ENCODE measurements around the gene PRDM8. TPM values are rescaled to one million over a fixed set of nuclear protein-coding genes. Genes with fewer than 3 reads are reported as not detected.
"Not testable (repeated sequence)": the region's sequence is repeated elsewhere in the genome, so short reads cannot be mapped to it uniquely, and the experiment has no call there.

PRDM8 gene
- total RNA-seq, 2 experiments from 2014 or later: 1.4 to 1.6 TPM

GRCh38 chr4:80171251-80171650 is 26.1 kb upstream of the PRDM8 start:
- peak; percentile 52 for DNase-seq
- Mint-ChIP-seq H3K27me3 (no peaks in the 10 kb centered on the region), H3K36me3 (ENCODE audit: low read depth) (no peaks in the 10 kb centered on the region), H3K4me3 (no peak overlapping the region), H3K9me3 (ENCODE audit: low read depth) (no peaks in the 10 kb centered on the region), H3K4me1 (peaks cover 51% of the 10 kb centered on the region), H3K27ac (peak overlapping the region; percentile 79)
- ChIA-PET POLR2A (interaction anchor here (0.9 to 2.6 kb wide), 3 partner anchors 9 to 17 kb away, joined by 3 to 6 read pairs (median 3); no protein-coding TSS in a partner anchor), CTCF (interaction anchor here (0.9 to 5.3 kb wide), 10 partner anchors 10 to 97 kb away, joined by 3 to 66 read pairs (median 8); no protein-coding TSS in a partner anchor)
- ATAC-seq: peak; percentile 35
- intact Hi-C loops (cut with DNase I, micrococcal nuclease): loop anchor here in 1 of 2 experiments (1.0 kb wide), 1 partner anchor 113 kb away; no protein-coding TSS in a partner anchor

- intact Hi-C loops (cut with DNase I, micrococcal nuclease): loop anchor here (1.0 to 2.0 kb wide), 9 partner anchors 9 to 165 kb away; no protein-coding TSS in a partner anchor
- CTCF ChIA-PET: interaction anchor here (0.9 to 5.3 kb wide), 13 partner anchors 10 to 254 kb away, joined by 3 to 66 read pairs (median 4); no protein-coding TSS in a partner anchor
- H3K4me1 Mint-ChIP-seq: peaks cover 51% of the 10 kb centered on the region
- no peak overlapping the region for H3K4me3 Mint-ChIP-seq
- peaks cover 3% of the 10 kb centered on the region for H3K9me3 Mint-ChIP-seq (ENCODE audit: low read depth)
- no peaks in the 10 kb centered on the region for H3K27me3 Mint-ChIP-seq
- H3K27ac Mint-ChIP-seq: peak overlapping the region; percentile 79
- H3K36me3 Mint-ChIP-seq (ENCODE audit: low read depth): no peaks in the 10 kb centered on the region
- no peak for DNase-seq
- ATAC-seq: peak; percentile 6
- POLR2A ChIA-PET: interaction anchor here (0.7 to 2.6 kb wide), 5 partner anchors 8 to 17 kb away, joined by 3 to 6 read pairs (median 3); no protein-coding TSS in a partner anchor
These were observed 25.6 kb upstream of the PRDM8 start for GRCh38 chr4:80171656-80172055.

- Mint-ChIP-seq H3K27ac (peak overlapping the region; percentile 79), H3K36me3 (ENCODE audit: low read depth) (no peaks in the 10 kb centered on the region), H3K4me1 (peaks cover 51% of the 10 kb centered on the region), H3K4me3 (no peak overlapping the region), H3K9me3 (ENCODE audit: low read depth) (peaks cover 6% of the 10 kb centered on the region), H3K27me3 (no peaks in the 10 kb centered on the region)
- DNase-seq (peak; percentile 43), ATAC-seq (peak; percentile 47)
- ChIA-PET CTCF (interaction anchor here (0.9 to 5.3 kb wide), 14 partner anchors 11 to 255 kb away, joined by 3 to 66 read pairs (median 6); no protein-coding TSS in a partner anchor), POLR2A (interaction anchor here (0.7 to 2.6 kb wide), 3 partner anchors 10 to 18 kb away, joined by 3 to 6 read pairs (median 3); no protein-coding TSS in a partner anchor)
- intact Hi-C loops (cut with DNase I, micrococcal nuclease): loop anchor here (1.0 to 2.0 kb wide), 8 partner anchors 8 to 165 kb away; no protein-coding TSS in a partner anchor
These were observed 25.1 kb upstream of the PRDM8 start for GRCh38 chr4:80172203-80172602.

GRCh38 chr4:80173401-80173800 is 23.9 kb upstream of the PRDM8 start:
- H3K27me3 Mint-ChIP-seq: no peaks in the 10 kb centered on the region
- peaks cover 13% of the 10 kb centered on the region for H3K9me3 Mint-ChIP-seq (ENCODE audit: low read depth)
- H3K27ac Mint-ChIP-seq: peak overlapping the region; percentile 79
- CTCF ChIA-PET: interaction anchor here (0.6 to 5.3 kb wide), 9 partner anchors 10 to 115 kb away, joined by 3 to 66 read pairs (median 10); no protein-coding TSS in a partner anchor
- POLR2A ChIA-PET: interaction anchor here (2.6 kb wide), 1 partner anchor 9 kb away, joined by 6 read pairs; no protein-coding TSS in a partner anchor
- peak overlapping the region; percentile 43 for H3K4me3 Mint-ChIP-seq
- no peaks in the 10 kb centered on the region for H3K36me3 Mint-ChIP-seq (ENCODE audit: low read depth)
- ATAC-seq: peak; percentile 91
- DNase-seq: peak; percentile 72
- intact Hi-C loops (cut with DNase I, micrococcal nuclease): loop anchor here (1.0 to 2.0 kb wide), 7 partner anchors 9 to 167 kb away; no protein-coding TSS in a partner anchor
- H3K4me1 Mint-ChIP-seq: peaks cover 51% of the 10 kb centered on the region

DNA sequence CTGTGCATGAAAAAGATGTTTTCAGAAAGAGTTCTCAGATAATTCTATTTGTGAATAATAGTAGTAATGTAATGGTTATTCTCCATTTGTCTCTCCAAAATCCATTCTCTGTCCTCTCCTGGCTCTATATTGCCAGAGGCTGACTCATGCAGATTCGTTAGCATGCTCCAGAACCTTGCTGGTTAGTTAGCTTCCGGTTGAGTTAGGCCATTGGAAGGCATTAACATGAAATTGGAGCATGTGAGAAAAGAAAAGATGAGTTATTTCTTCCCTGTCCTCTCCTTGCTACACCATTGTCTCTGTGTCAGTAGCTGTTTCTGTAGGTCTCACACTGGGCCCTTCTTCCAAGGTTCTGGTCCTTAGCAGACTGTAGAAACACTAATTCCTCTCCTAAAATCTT is 23.5 kb upstream of the PRDM8 start:
- H3K4me1 Mint-ChIP-seq: peaks cover 51% of the 10 kb centered on the region
- ATAC-seq (peak; percentile 8), DNase-seq (no peak)
- POLR2A ChIA-PET: no interaction called here
- intact Hi-C loops (cut with DNase I, micrococcal nuclease): loop anchor here (1.0 to 2.0 kb wide), 7 partner anchors 8 to 167 kb away; no protein-coding TSS in a partner anchor
- CTCF ChIA-PET: interaction anchor here (0.8 to 5.3 kb wide), 4 partner anchors 9 to 116 kb away, joined by 3 to 66 read pairs (median 20); no protein-coding TSS in a partner anchor
- peaks cover 14% of the 10 kb centered on the region for H3K9me3 Mint-ChIP-seq (ENCODE audit: low read depth)
- H3K4me3 Mint-ChIP-seq: no peak overlapping the region
- H3K36me3 Mint-ChIP-seq (ENCODE audit: low read depth): peaks cover 2% of the 10 kb centered on the region
- H3K27me3 Mint-ChIP-seq: no peaks in the 10 kb centered on the region
- peak overlapping the region; percentile 7 for H3K27ac Mint-ChIP-seq

DNA sequence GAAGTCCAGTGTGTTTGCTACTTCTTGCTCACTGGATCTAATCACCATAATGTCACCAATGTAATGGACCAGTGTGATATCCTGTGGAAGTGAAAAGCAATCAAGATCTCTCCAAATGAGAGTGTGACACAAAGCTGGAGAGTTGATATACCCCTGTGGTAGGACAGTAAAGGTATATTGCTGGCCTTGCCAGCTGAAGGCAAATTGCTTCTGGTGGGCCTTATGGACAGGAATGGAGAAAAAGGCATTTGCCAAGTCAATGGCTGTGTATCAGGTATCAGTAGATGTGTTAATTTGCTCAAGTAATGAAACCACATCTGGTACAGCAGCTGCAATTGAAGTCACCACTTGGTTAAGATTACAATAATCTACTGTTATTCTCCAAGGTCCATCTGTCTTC is 19.5 kb upstream of the PRDM8 start:
- H3K4me3 Mint-ChIP-seq; intact Hi-C loops (cut with DNase I, micrococcal nuclease); POLR2A ChIA-PET; H3K27me3 Mint-ChIP-seq; H3K27ac Mint-ChIP-seq; CTCF ChIA-PET; DNase-seq; ATAC-seq: not testable (repeated sequence)
- Mint-ChIP-seq H3K9me3 (ENCODE audit: low read depth) (peaks cover 31% of the 10 kb centered on the region), H3K4me1 (peaks cover 54% of the 10 kb centered on the region), H3K36me3 (ENCODE audit: low read depth) (peaks cover 13% of the 10 kb centered on the region)

DNA sequence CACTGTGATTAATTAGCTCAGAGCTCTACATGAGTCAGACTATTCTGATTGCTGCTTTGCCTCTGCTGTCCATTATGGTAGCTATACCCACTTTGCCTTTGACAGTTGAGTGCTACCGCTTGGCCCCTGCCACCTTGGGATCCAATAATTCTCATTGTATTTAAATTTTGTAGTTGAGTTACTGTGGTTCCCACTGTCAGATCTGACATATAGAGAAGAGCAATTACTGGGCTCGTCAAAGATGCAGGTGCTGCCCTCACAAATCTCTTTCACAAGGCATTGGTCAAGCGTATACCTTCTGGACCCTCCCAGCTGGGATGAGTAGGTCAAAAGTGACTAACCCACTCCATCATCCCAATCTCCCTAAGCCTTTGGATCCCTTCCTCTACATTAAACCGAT is 18.3 kb upstream of the PRDM8 start:
- Mint-ChIP-seq H3K36me3 (ENCODE audit: low read depth) (peaks cover 13% of the 10 kb centered on the region), H3K27me3 (peaks cover 8% of the 10 kb centered on the region), H3K4me3 (no peak overlapping the region), H3K9me3 (ENCODE audit: low read depth) (peaks cover 31% of the 10 kb centered on the region), H3K27ac (no peak overlapping the region), H3K4me1 (peaks cover 49% of the 10 kb centered on the region)
- ChIA-PET POLR2A (no interaction called here), CTCF (no interaction called here)
- no peak for DNase-seq
- intact Hi-C loops (cut with DNase I, micrococcal nuclease): no loop called here
- ATAC-seq: no peak

DNA sequence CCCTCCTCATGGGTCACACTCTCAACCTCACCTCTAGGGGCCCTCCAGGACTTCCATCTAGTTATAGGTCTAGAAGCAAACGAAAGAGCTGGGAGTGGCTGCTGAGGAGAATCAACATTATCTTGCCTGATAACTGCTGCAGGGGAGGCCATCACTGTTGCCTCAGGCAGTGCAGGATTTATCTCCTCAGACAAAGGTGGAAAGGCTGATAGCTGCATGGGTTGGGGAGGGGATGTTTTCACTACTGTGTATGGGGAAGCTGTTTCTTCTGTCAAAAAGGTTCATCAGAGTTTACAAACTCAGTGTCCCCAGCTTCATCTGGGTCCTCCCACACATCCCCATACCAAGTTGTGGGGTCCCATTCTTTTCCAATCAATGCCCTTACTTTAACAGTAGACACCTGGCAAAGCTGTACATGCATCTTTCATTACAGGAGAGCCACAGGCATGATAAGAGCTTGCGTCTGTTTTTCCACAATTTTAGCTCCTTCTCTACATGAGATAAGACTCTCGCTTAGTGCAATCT is 17.6 kb upstream of the PRDM8 start:
- CTCF ChIA-PET: interaction anchor here (1.0 to 7.0 kb wide), 3 partner anchors 8 to 53 kb away, joined by 3 to 66 read pairs (median 3); no protein-coding TSS in a partner anchor

GRCh38 chr4:80180743-80181142 is 16.6 kb upstream of the PRDM8 start:
- peak overlapping the region; percentile 3 for H3K4me3 Mint-ChIP-seq
- ATAC-seq (peak; percentile 44), DNase-seq (no peak)
- peaks cover 31% of the 10 kb centered on the region for H3K9me3 Mint-ChIP-seq (ENCODE audit: low read depth)
- H3K4me1 Mint-ChIP-seq: peaks cover 42% of the 10 kb centered on the region
- ChIA-PET POLR2A (interaction anchor here (1.1 kb wide), 1 partner anchor 21 kb away, joined by 3 read pairs; no protein-coding TSS in a partner anchor), CTCF (interaction anchor here (1.0 to 7.0 kb wide), 8 partner anchors 9 to 263 kb away, joined by 3 to 66 read pairs (median 5); no protein-coding TSS in a partner anchor)
- H3K27me3 Mint-ChIP-seq: peaks cover 16% of the 10 kb centered on the region
- H3K27ac Mint-ChIP-seq: peak overlapping the region; percentile 62
- intact Hi-C loops (cut with DNase I, micrococcal nuclease): loop anchor here (1.0 to 10.0 kb wide), 7 partner anchors 8 to 1406 kb away; partner anchors contain the start of gene BMP2K (in 1 of the 2)
- peaks cover 13% of the 10 kb centered on the region for H3K36me3 Mint-ChIP-seq (ENCODE audit: low read depth)

More for the DNA sequence above, 17.6 kb upstream of the PRDM8 start:
- Mint-ChIP-seq H3K9me3 (ENCODE audit: low read depth) (peaks cover 31% of the 10 kb centered on the region), H3K27ac (no peak overlapping the region), H3K4me3 (no peak overlapping the region), H3K27me3 (peaks cover 8% of the 10 kb centered on the region), H3K36me3 (ENCODE audit: low read depth) (peaks cover 13% of the 10 kb centered on the region), H3K4me1 (peaks cover 42% of the 10 kb centered on the region)
- DNase-seq (no peak), ATAC-seq (no peak)
- intact Hi-C loops (cut with DNase I, micrococcal nuclease): loop anchor here (1.0 to 10.0 kb wide), 7 partner anchors 7 to 1405 kb away; partner anchors contain the start of gene BMP2K (in 1 of the 2)
- POLR2A ChIA-PET: interaction anchor here (0.6 kb wide), 1 partner anchor 8 kb away, joined by 3 read pairs; no protein-coding TSS in a partner anchor

- ChIA-PET POLR2A (interaction anchor here (0.5 to 1.7 kb wide), 3 partner anchors 10 to 122 kb away, joined by 4 to 6 read pairs (median 4); no protein-coding TSS in a partner anchor), CTCF (interaction anchor here (0.5 to 10.3 kb wide), 12 partner anchors 11 to 265 kb away, joined by 3 to 105 read pairs (median 6); partner anchors contain the start of genes ANTXR2 and PRDM8)
- intact Hi-C loops (cut with DNase I, micrococcal nuclease): loop anchor here (1.0 to 10.0 kb wide), 7 partner anchors 9 to 1408 kb away; partner anchors contain the start of gene BMP2K (in 1 of the 2)
- DNase-seq: peak; percentile 29
- ATAC-seq: peak; percentile 34
- H3K36me3 Mint-ChIP-seq (ENCODE audit: low read depth): peaks cover 13% of the 10 kb centered on the region
- peaks cover 45% of the 10 kb centered on the region for H3K4me1 Mint-ChIP-seq
- peak overlapping the region; percentile 33 for H3K4me3 Mint-ChIP-seq
- H3K27ac Mint-ChIP-seq: peak overlapping the region; percentile 70
- H3K9me3 Mint-ChIP-seq (ENCODE audit: low read depth): peaks cover 23% of the 10 kb centered on the region
- peaks cover 19% of the 10 kb centered on the region for H3K27me3 Mint-ChIP-seq
These were observed 15.0 kb upstream of the PRDM8 start for GRCh38 chr4:80182237-80182866.

Measured in activated CD4-positive, alpha-beta T cell treated with anti-CD3 and anti-CD28 coated beads for 36 hours (primary cell).